HUES64 (cell line): ENCODE measurements around the gene KCTD15.
A peak's percentile ranks its signal among the peaks of the same experiment; 100 is the strongest.
"Not testable (repeated sequence)": the region's sequence is repeated elsewhere in the genome, so short reads cannot be mapped to it uniquely, and the experiment has no call there.

Experiments
- H3K27ac ChIP-seq: 2 replicates; pipeline ENCODE4 v1.7.0; 2013; ENCODE audit warnings: low read depth, low read length, inconsistent platforms
- H3K27me3 ChIP-seq: 2 replicates; pipeline ENCODE4 v1.6.1; 2013; ENCODE audit warnings: mild to moderate bottlenecking, low read length; ENCODE audit not compliant: insufficient read depth
- H3K36me3 ChIP-seq: 2 replicates; pipeline ENCODE4 v1.6.1; 2013; ENCODE audit warnings: mild to moderate bottlenecking, low read length; ENCODE audit not compliant: insufficient read depth
- H3K4me1 ChIP-seq: 2 replicates; pipeline ENCODE4 v1.6.1; 2013; ENCODE audit warnings: mild to moderate bottlenecking, low read length, moderate library complexity; ENCODE audit not compliant: insufficient read depth
- H3K4me3 ChIP-seq: 2 replicates; pipeline ENCODE4 v1.5.1; 2013; ENCODE audit warnings: mild to moderate bottlenecking, low read length, moderate library complexity
- H3K9ac ChIP-seq: 2 replicates; pipeline ENCODE4 v1.6.1; 2013; ENCODE audit warnings: mild to moderate bottlenecking, low read depth, low read length
- H3K9me3 ChIP-seq: 2 replicates; pipeline ENCODE4 v1.6.1; 2013; ENCODE audit warnings: low read depth, low read length; ENCODE audit not compliant: insufficient read depth
- WGBS: fragments of 150-250, 120-280 bp; methylation state at CpG from one replicate; pipeline ENCODE4 v1.1.7; 2013; ENCODE audit warnings: missing lambda C conversion rate; 5-methylcytosine and 5-hydroxymethylcytosine counted together

KCTD15 gene

GRCh38 chr19:33818411-33818810 lies 21.7 kb downstream of the KCTD15 start:
- no peak overlapping the region for H3K4me3 ChIP-seq
- no peak overlapping the region for H3K27ac ChIP-seq
- 89% methylated on average over 4 of the region's 4 CpGs for WGBS
- H3K36me3 ChIP-seq = peaks cover 5% of the 10 kb centered on the region; the same call in 1 of the 2 replicates
- peaks cover 5% of the 10 kb centered on the region for H3K4me1 ChIP-seq
- peaks cover 6% of the 10 kb centered on the region; the same call in 1 of the 2 replicates for H3K27me3 ChIP-seq
- no peaks in the 10 kb centered on the region for H3K9me3 ChIP-seq
- H3K9ac ChIP-seq = no peak overlapping the region

- 86% methylated on average over 7 of the region's 7 CpGs for WGBS
- H3K4me1 ChIP-seq, H3K9ac ChIP-seq, H3K9me3 ChIP-seq, H3K27me3 ChIP-seq, H3K36me3 ChIP-seq: not testable (repeated sequence)
- Histone ChIP-seq H3K4me3 (peak overlapping the region; percentile 55; the same call in 1 of the 2 replicates), H3K27ac (peak overlapping the region; percentile 36; the same call in 1 of the 2 replicates)
These were observed 22.4 kb downstream of the KCTD15 start for GRCh38 chr19:33819078-33819477.

DNA sequence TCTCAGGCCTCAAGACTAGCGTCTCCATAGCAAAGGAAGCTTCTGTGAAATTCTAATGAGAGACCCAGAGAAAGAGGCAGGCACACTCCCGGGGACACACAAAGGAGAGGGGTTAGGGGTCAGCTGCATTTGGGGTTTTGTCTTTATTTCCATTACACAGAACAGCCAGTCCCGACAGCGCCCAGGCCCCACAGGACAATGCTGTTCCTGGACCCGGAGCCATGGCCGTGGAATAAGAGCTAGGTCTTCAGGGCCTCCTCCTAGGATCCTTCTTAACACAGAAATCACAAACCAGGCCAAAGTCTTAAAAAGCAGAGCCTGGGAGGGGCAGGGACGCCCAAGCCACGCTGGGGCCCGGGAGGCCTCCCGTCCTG lies 22.8 kb downstream of the KCTD15 start:
- H3K9me3 ChIP-seq = no peaks in the 10 kb centered on the region
- peak overlapping the region; percentile 36; the same call in 1 of the 2 replicates for H3K27ac ChIP-seq
- H3K4me1 ChIP-seq = peaks cover 5% of the 10 kb centered on the region
- peaks cover 6% of the 10 kb centered on the region; the same call in 1 of the 2 replicates for H3K27me3 ChIP-seq
- 33% methylated on average over 10 of the region's 10 CpGs for WGBS
- H3K9ac ChIP-seq = peak overlapping the region; percentile 55
- H3K4me3 ChIP-seq = peak overlapping the region; percentile 55
- H3K36me3 ChIP-seq = no peaks in the 10 kb centered on the region

DNA sequence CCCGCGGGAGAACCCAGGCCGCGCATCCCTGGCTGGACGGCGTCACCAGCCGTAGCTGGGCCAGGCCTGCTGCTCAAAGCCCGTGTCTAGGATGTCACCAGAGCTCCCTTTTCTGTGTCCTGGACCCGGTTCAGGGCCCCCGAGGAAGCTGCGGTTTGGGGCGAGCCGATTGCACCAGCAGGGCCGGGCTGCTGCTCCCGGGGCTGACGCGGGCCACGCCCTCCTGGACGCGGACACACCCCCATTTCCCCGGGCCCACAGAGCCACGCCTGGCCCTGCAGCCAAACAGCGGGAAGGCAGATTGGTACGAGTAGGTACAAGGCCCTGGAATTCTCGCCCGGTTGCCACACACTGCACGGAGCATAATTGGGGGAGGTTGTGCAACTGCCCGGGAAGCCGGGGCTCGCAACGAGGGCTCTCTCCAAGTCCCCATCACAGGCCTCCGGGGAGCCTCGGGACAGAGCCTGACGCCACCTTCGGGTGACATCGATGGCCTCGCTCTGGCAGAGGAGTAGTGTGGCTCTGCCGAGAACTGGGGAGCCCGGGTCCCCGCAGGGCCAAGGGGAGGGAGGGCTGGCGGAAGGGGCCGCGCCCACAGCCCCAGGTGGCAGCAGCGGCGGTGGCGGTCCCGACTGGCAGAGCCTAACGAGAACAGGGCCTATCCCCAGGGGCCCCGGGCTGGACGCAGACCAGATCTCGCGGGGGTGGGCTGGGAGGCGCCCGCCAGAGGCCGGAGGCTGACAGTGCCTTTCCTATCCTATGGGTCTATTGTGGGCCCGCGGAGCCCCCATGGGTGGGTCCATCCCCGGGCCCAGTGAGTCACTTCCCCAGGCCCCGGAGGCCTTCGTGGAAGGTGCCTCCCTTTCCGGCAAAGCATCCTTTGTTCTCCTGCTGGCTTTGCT lies 23.5 kb downstream of the KCTD15 start:
- Histone ChIP-seq H3K36me3 (no peaks in the 10 kb centered on the region), H3K9ac (peak overlapping the region; percentile 55), H3K4me3 (peak overlapping the region; percentile 55), H3K27ac (peak overlapping the region; percentile 36; the same call in 1 of the 2 replicates), H3K27me3 (peaks cover 6% of the 10 kb centered on the region; the same call in 1 of the 2 replicates), H3K9me3 (no peaks in the 10 kb centered on the region), H3K4me1 (peaks cover 5% of the 10 kb centered on the region)
- 7% methylated on average over 61 of the region's 61 CpGs for WGBS

DNA sequence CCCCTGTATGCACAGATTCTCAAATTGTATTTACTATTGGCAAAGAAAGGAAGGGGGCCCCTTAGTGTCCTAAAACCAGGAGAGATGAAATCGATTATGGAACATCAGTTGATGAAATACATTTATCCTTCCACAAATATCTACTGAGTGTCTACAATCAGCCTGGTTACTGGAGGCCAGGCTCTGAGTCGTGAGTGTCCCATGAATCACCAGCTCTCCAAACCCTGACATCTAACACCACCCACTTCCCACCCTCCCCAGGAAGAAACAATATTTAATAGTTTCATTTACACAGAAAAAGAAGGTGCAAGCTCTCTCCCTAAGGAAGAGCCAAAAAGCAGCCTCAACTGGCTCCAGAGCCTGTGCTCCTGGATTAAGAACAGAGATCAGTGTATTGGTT lies 25.2 kb downstream of the KCTD15 start:
- H3K4me1 ChIP-seq = peaks cover 5% of the 10 kb centered on the region
- no peak overlapping the region for H3K9ac ChIP-seq
- no peaks in the 10 kb centered on the region for H3K9me3 ChIP-seq
- 95% methylated on average over 2 of the region's 2 CpGs for WGBS
- no peak overlapping the region for H3K4me3 ChIP-seq
- no peak overlapping the region for H3K27ac ChIP-seq
- peaks cover 6% of the 10 kb centered on the region; the same call in 1 of the 2 replicates for H3K27me3 ChIP-seq
- no peaks in the 10 kb centered on the region for H3K36me3 ChIP-seq

DNA sequence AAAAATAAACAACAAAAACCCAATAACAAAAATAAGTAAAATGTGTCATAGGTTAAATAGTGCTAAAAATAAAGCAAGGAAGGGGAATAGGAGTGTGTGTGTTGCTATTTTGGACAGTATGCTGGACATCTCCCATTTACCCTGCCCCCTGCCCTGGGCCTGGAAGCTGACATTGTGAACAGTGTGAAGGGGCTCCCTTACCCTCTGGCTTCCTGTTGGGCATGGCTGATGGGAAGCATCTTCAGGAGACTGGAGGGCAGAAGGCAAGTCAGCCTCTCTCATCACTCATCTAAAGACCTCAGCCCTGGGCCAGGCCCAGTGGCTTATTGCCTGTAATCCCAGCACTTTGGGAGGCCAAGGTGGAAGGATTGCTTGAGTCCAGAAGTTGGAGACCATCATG lies 26.7 kb downstream of the KCTD15 start:
- H3K9me3 ChIP-seq = no peaks in the 10 kb centered on the region
- no peak overlapping the region for H3K27ac ChIP-seq
- H3K27me3 ChIP-seq = peaks cover 6% of the 10 kb centered on the region; the same call in 1 of the 2 replicates

DNA sequence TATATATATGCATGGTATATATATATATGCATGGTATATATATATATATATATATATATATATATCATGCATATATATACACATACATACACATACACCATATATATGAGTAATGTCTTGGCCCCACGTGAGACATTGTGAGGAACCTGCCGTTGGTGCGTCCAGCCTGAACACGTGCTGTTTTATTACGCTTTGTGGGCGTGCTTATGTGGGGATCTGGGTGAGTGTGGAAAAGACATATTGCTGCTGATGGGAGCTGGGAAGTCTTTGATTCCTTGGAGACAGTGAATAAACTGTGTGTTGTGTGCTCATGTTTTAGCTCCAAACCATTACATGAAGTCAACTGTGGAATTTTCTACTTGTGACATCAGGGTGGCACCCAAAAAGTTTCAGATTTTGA lies 28.9 kb downstream of the KCTD15 start:
- no peak overlapping the region for H3K4me3 ChIP-seq
- H3K9me3 ChIP-seq = no peaks in the 10 kb centered on the region
- H3K27ac ChIP-seq = no peak overlapping the region
- H3K27me3 ChIP-seq = peaks cover 4% of the 10 kb centered on the region; the same call in 1 of the 2 replicates
- no peak overlapping the region for H3K9ac ChIP-seq
- H3K36me3 ChIP-seq = no peaks in the 10 kb centered on the region
- WGBS = 94% methylated on average over 6 of the region's 6 CpGs
- no peaks in the 10 kb centered on the region; the same call in 1 of the 2 replicates for H3K4me1 ChIP-seq

More for the DNA sequence above, 26.7 kb downstream of the KCTD15 start:
- Histone ChIP-seq H3K4me3 (no peak overlapping the region), H3K36me3 (no peaks in the 10 kb centered on the region), H3K9ac (no peak overlapping the region), H3K4me1 (peaks cover 5% of the 10 kb centered on the region)

- no peaks in the 10 kb centered on the region for H3K9me3 ChIP-seq
- no peak overlapping the region for H3K9ac ChIP-seq
- no peak overlapping the region for H3K4me3 ChIP-seq
- no peaks in the 10 kb centered on the region for H3K27me3 ChIP-seq
- 79% methylated on average over 7 of the region's 7 CpGs for WGBS
- H3K4me1 ChIP-seq = no peaks in the 10 kb centered on the region
- no peaks in the 10 kb centered on the region for H3K36me3 ChIP-seq
- H3K27ac ChIP-seq = no peak overlapping the region
These were observed 29.9 kb downstream of the KCTD15 start for GRCh38 chr19:33826521-33826920.

GRCh38 chr19:33828266-33829075 lies 31.8 kb downstream of the KCTD15 start:
- H3K36me3 ChIP-seq = no peaks in the 10 kb centered on the region
- WGBS = 92% methylated on average over 13 of the region's 13 CpGs
- no peak overlapping the region for H3K27ac ChIP-seq
- H3K4me3 ChIP-seq = no peak overlapping the region
- no peaks in the 10 kb centered on the region for H3K9me3 ChIP-seq
- H3K4me1 ChIP-seq = no peaks in the 10 kb centered on the region
- H3K27me3 ChIP-seq = no peaks in the 10 kb centered on the region
- no peak overlapping the region for H3K9ac ChIP-seq

DNA sequence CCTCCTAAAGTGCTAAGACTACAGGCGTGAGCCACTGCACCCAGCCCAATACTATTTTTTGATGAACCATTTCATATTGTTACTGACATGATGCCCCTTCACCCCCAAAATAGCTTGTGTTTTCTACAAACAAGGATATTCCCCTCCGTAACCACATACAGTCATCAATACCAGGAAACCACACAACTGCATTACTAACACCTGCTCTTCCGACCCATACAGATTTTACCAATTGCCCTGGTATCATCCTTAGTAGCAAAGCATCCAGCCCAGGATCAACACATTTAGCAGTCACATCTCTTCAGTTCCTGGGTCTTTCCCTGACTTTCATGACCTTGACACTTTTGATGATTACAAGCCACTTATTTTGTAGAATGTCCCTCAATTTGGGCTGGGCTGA lies 33.6 kb downstream of the KCTD15 start:
- 92% methylated on average over 3 of the region's 3 CpGs for WGBS
- H3K27ac ChIP-seq = no peak overlapping the region

DNA sequence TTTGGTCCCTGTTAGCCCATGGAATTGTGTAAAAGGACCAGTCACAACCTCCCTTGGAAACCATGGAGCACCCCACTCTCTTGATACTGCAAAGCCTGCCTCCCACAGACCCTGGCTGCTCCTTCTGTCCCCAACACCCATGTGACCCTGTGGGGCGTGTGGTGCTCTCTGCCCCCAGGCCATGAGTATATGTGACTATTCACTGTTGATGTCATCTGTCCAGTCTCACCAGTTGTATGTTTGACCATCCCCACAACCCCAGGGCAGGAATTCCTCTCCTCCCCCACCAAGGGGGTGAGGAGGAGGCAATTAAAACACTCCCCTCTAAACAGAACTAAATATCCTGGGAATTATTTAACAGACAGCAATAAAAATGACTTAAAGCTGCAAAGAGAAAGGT lies 35.2 kb downstream of the KCTD15 start:
- Histone ChIP-seq H3K9ac (no peak overlapping the region), H3K9me3 (no peaks in the 10 kb centered on the region), H3K27me3 (no peaks in the 10 kb centered on the region), H3K4me1 (no peaks in the 10 kb centered on the region), H3K36me3 (no peaks in the 10 kb centered on the region), H3K27ac (no peak overlapping the region), H3K4me3 (no peak overlapping the region)
- WGBS = 100% methylated on average over 1 of the region's 1 CpG

More for the DNA sequence above, 33.6 kb downstream of the KCTD15 start:
- no peaks in the 10 kb centered on the region for H3K9me3 ChIP-seq
- no peaks in the 10 kb centered on the region for H3K4me1 ChIP-seq
- no peak overlapping the region for H3K4me3 ChIP-seq
- no peaks in the 10 kb centered on the region for H3K36me3 ChIP-seq
- no peak overlapping the region for H3K9ac ChIP-seq
- no peaks in the 10 kb centered on the region for H3K27me3 ChIP-seq
